Eye (tissue), 1 donor: ENCODE measurements around the gene ASB2.

ENCODE experiments used
- DNase-seq: peaks from one replicate; pipeline ENCODE4 v3.0.0-alpha.2; 2015

The ASB2 gene

GRCh38 chr14:93898081-93898611 lies 78.2 kb downstream of the ASB2 start:
- no peak for DNase-seq

- DNase-seq, result no peak
Observed at GRCh38 chr14:93897476-93897845, 78.9 kb downstream of the ASB2 start.

GRCh38 chr14:93895023-93895604 lies 81.3 kb downstream of the ASB2 start:
- peak; percentile 33 for DNase-seq

GRCh38 chr14:93893661-93894261 lies 82.6 kb downstream of the ASB2 start:
- DNase-seq, result peak; percentile 25

- DNase-seq, result peak; percentile 92
Observed at GRCh38 chr14:93892923-93893558, 83.3 kb downstream of the ASB2 start.

DNA sequence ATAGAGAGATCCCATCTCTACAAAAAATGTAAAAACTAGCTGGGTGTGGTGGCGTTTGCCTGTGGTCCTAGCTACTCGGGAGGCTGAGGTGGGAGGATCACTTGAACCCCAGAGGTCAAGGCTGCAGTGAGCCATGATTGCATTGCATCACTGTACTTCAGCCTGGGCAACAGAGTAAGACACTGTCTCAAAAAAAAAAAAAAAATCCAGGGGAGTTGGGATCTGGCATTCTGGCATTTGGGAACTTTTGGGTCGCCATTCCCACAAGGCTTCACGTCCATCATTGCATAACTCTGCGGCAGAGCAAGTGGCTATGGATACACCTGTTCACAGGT lies 83.9 kb downstream of the ASB2 start:
- DNase-seq, result no peak

DNA sequence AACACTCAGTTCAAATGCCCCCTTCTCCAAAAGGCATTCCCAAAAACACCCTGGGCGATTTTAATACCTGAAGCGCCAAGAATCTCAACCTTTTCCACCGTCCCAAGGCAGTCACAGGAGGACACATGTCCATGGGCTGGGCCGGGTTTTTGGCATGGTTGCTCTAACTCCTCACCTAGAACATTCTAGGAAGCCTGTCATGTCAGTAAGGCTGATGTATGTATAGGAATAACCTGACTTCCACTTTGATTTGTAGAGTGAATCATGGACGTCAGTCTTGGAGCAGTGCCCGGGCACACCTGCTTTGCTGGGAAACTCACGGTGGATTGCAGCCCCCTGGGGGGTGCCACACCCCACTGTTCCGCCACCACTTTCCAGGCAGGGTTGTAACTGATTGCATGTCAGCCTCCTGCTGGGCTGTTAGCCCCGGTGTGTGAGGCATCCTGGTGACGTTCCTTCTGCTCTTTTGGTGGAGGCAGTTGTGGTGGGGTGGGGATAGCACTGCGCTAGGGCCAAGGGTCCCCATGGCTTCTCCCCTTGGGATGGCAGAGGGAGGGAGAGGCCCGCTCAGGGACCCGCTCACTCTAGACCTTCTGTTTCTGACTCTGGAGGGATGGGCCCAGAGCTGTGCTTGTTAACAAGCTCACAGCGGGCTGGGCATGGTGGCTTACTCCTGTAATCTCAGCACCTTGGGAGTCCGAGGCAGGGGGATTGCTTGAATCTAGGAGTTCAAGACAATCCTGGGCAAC lies 84.4 kb downstream of the ASB2 start:
- no peak for DNase-seq

DNA sequence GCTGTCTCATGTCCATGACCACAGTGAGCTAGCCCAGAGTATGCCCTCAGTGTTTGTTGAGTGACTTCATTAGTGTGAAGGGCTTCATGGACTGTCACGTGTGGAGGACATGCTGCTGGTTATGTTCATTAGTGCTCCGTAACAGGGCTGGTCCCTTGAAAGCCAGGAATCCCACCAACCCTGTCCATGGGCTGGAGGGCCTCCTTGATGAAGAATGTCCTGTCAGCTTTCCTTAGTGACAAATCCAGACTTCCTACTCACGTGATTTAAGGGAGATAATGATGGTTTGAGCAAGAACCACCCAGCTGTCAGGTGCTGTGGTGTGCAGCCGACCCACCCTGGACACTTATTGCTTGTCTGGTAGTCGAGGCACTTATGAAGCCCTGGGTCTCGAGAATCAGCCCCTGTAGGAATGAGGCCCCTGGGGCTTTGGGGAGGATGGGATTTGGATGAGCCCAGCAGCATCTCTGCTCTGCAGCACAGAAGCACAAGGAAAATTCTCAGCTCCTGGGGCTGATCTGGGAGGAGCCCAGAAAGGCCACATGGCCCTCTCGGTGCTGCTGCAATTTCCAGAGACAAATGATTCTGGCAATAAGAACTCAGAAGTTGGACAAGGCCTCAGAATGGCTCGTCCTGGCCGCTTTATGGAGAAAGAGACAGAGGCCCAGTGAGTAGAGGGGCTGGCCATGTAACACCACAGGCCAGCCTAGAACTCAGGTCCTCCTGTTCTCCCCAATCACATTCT lies 86.5 kb downstream of the ASB2 start:
- DNase-seq, result no peak

- DNase-seq, result no peak
Observed at GRCh38 chr14:93888995-93889394, 87.4 kb downstream of the ASB2 start.

- DNase-seq, result no peak
Observed at GRCh38 chr14:93884950-93885349, 91.4 kb downstream of the ASB2 start.
